GM23338 (cell line): Measurements from ENCODE around the gene FAM174C. TPM values are rescaled to one million over a fixed set of nuclear protein-coding genes. Genes with fewer than 3 reads are reported as not detected.

ENCODE experiments used
- ATAC-seq: fragments of 200-7000 bp; cut with Tn5 transposase; 3 replicates; pipeline ENCODE4 v1.9.1; 2020
- DNase-seq: peaks from one replicate; pipeline ENCODE4 v3.0.0-alpha.2; 2015; ENCODE audit warnings: low spot score
- H2AFZ ChIP-seq: fragments of 200-600 bp; sonication (generic); 2 replicates; pipeline ENCODE4 v1.8.0; 2016; ENCODE audit warnings: antibody characterized with exemption, mild to moderate bottlenecking, moderate library complexity
- H3F3A ChIP-seq: fragments of 200-600 bp; sonication (generic); replicated peaks from 2 replicates; pipeline ENCODE4 v1.8.0; 2017; ENCODE audit warnings: antibody characterized with exemption, mixed run types, low read depth
- H3K27ac ChIP-seq: fragments of 200-600 bp; sonication (generic); 2 replicates; pipeline ENCODE4 v1.6.1; 2016; ENCODE audit warnings: low read depth
- H3K27me3 ChIP-seq: fragments of 200-600 bp; sonication (generic); 2 replicates; pipeline ENCODE4 v1.8.0; 2016; ENCODE audit warnings: mild to moderate bottlenecking, mixed run types, moderate library complexity; ENCODE audit not compliant: insufficient read depth
- H3K36me3 ChIP-seq: fragments of 200-600 bp; sonication (generic); 2 replicates; pipeline ENCODE4 v1.8.0; 2016; ENCODE audit warnings: mild to moderate bottlenecking; ENCODE audit not compliant: insufficient read depth
- H3K4me1 ChIP-seq: fragments of 200-600 bp; sonication (generic); 2 replicates; pipeline ENCODE4 v1.8.0; 2016; ENCODE audit warnings: mild to moderate bottlenecking, moderate library complexity; ENCODE audit not compliant: insufficient read depth
- H3K4me2 ChIP-seq: fragments of 200-600 bp; sonication (generic); 2 replicates; pipeline ENCODE4 v1.7.1; 2017; ENCODE audit warnings: mixed run types
- H3K4me3 ChIP-seq: fragments of 200-600 bp; sonication (generic); 2 replicates; pipeline ENCODE4 v1.6.1; 2016; ENCODE audit warnings: mixed run types
- H3K79me2 ChIP-seq: fragments of 200-600 bp; sonication (generic); replicated peaks from 2 replicates; pipeline ENCODE4 v1.8.0; 2017; ENCODE audit warnings: mild to moderate bottlenecking; ENCODE audit not compliant: insufficient read depth
- H3K9me2 ChIP-seq: fragments of 200-600 bp; sonication (generic); 2 replicates; pipeline ENCODE4 v1.8.0; 2017; ENCODE audit not compliant: insufficient read depth
- H4K20me1 ChIP-seq: fragments of 200-600 bp; sonication (generic); replicated peaks from 2 replicates; pipeline ENCODE4 v1.8.0; 2017; ENCODE audit warnings: mild to moderate bottlenecking; ENCODE audit not compliant: insufficient read depth
- H3K27ac Mint-ChIP-seq: 2 replicates; pipeline ENCODE4 v1.8.0; 2020; ENCODE audit warnings: inconsistent platforms, mild to moderate bottlenecking, moderate library complexity, mixed read lengths
- H3K27me3 Mint-ChIP-seq: 3 replicates; pipeline ENCODE4 v1.8.0; 2022; ENCODE audit warnings: low read depth, mild to moderate bottlenecking, moderate library complexity, mixed read lengths, inconsistent platforms; ENCODE audit not compliant: insufficient read depth, poor library complexity
- H3K36me3 Mint-ChIP-seq: 3 replicates; pipeline ENCODE4 v1.8.0; 2021; ENCODE audit warnings: low read depth, mild to moderate bottlenecking, inconsistent platforms, moderate library complexity, mixed read lengths
- H3K4me1 Mint-ChIP-seq: 3 replicates; pipeline ENCODE4 v1.8.0; 2020; ENCODE audit warnings: mild to moderate bottlenecking, inconsistent platforms, mixed read lengths
- H3K4me3 Mint-ChIP-seq: 3 replicates; pipeline ENCODE4 v1.8.0; 2021; ENCODE audit warnings: moderate library complexity, mild to moderate bottlenecking, inconsistent platforms, mixed read lengths
- H3K9me3 Mint-ChIP-seq: 3 replicates; pipeline ENCODE4 v1.8.0; 2020; ENCODE audit warnings: moderate library complexity, mild to moderate bottlenecking, inconsistent platforms, mixed read lengths
- CREB1 ChIP-seq: fragments of 250-450 bp; sonication (Bioruptor Pico); IDR thresholded peaks from 2 replicates; pipeline ENCODE4 v1.5.0; 2020; ENCODE audit warnings: low read depth, mild to moderate bottlenecking, moderate library complexity
- CTCF ChIP-seq, 2 experiments: fragments of 200-600 bp in 1 of 2; sonication (generic) in 1 of 2; conservative IDR thresholded peaks; 2 replicates each; pipeline versions ENCODE4 v1.5.1 to v1.6.1; 2016 to 2017; ENCODE audit warnings: antibody characterized with exemption in 2 of 2, low read depth in 2 of 2, mild to moderate bottlenecking in 2 of 2, moderate library complexity in 1 of 2
- ETS1 ChIP-seq: IDR thresholded peaks from 2 replicates; pipeline ENCODE4 v1.6.1; 2016; ENCODE audit warnings: antibody characterized with exemption
- EZH2 ChIP-seq: fragments of 200-600 bp; sonication (generic); IDR thresholded peaks from one replicate; pipeline ENCODE4 v1.8.0; 2017; ENCODE audit warnings: antibody characterized with exemption, mild to moderate bottlenecking, low read depth; ENCODE audit not compliant: unreplicated experiment
- EZH2phosphoT487 ChIP-seq: fragments of 200-600 bp; sonication (generic); IDR thresholded peaks from one replicate; pipeline ENCODE4 v1.8.1; 2018; ENCODE audit warnings: antibody characterized with exemption; ENCODE audit not compliant: unreplicated experiment
- JUNB ChIP-seq: IDR thresholded peaks from one replicate; pipeline ENCODE4 v1.6.1; 2016; ENCODE audit warnings: antibody characterized with exemption; ENCODE audit not compliant: unreplicated experiment
- NANOG ChIP-seq: IDR thresholded peaks from 2 replicates; pipeline ENCODE4 v1.6.1; 2016; ENCODE audit warnings: antibody characterized with exemption, borderline replicate concordance
- POLR2AphosphoS5 ChIP-seq: IDR thresholded peaks from 2 replicates; pipeline ENCODE4 v1.6.1; 2016; ENCODE audit warnings: antibody characterized with exemption, low read depth
- REST ChIP-seq: IDR thresholded peaks from one replicate; pipeline ENCODE4 v1.6.1; 2018; ENCODE audit warnings: antibody characterized with exemption; ENCODE audit not compliant: unreplicated experiment
- STAT1 ChIP-seq: IDR thresholded peaks from one replicate; pipeline ENCODE4 v1.6.1; 2016; ENCODE audit warnings: antibody characterized with exemption; ENCODE audit not compliant: unreplicated experiment
- ZNF114 ChIP-seq: fragments of 250-450 bp; sonication (Bioruptor Pico); IDR thresholded peaks from 2 replicates; pipeline ENCODE4 v1.5.0; 2020; ENCODE audit warnings: mild to moderate bottlenecking, moderate library complexity
- ZNF331 ChIP-seq: fragments of 250-450 bp; sonication (Bioruptor Pico); IDR thresholded peaks from 2 replicates; pipeline ENCODE4 v1.5.0; 2020; ENCODE audit warnings: low read depth, mild to moderate bottlenecking, moderate library complexity
- ZNF462 ChIP-seq: fragments of 250-450 bp; sonication (Bioruptor Pico); IDR thresholded peaks from 2 replicates; pipeline ENCODE4 v1.5.0; 2020; ENCODE audit warnings: mild to moderate bottlenecking, moderate library complexity
- polyA plus RNA-seq: library from polyadenylated mRNA; unstranded; fragments of >200 nt; fragmentation: Nextera tagmentation; extraction: Ambion mirVana; gene quantifications from 2 replicates; pipeline ENCODE4 v1.2.1, GENCODE V29; 2016
- total RNA-seq: library from RNA; depleted of rRNA; stranded (reverse); fragments of >200 nt; shearing (Covaris generic); gene quantifications from 2 replicates; pipeline ENCODE4 v1.2.3, GENCODE V29; 2014

FAM174C gene
- total and polyA plus RNA-seq, 2 experiments from 2014 or later, result 60.4 to 68.0 TPM

GRCh38 chr19:1252821-1253513 is 22.4 kb upstream of the FAM174C start:
- H3K27ac Mint-ChIP-seq, result no peak overlapping the region
- Histone ChIP-seq H3K4me2 (peak overlapping the region; percentile 91; the same call in 1 of the 2 replicates), H3F3A (peaks cover 39% of the 10 kb centered on the region), H3K4me3 (no peak overlapping the region), H2AFZ (no peak overlapping the region), H3K27me3 (no peaks in the 10 kb centered on the region), H4K20me1 (peaks cover 30% of the 10 kb centered on the region), H3K36me3 (peaks cover 19% of the 10 kb centered on the region), H3K9me2 (no peaks in the 10 kb centered on the region), H3K4me1 (peaks cover 8% of the 10 kb centered on the region; the same call in 1 of the 2 replicates), H3K79me2 (peaks cover 48% of the 10 kb centered on the region), H3K27ac (peak overlapping the region; percentile 84)
- no peak for TF ChIP-seq ZNF462 (CRISPR knock-in tag)
- no peak for TF ChIP-seq EZH2phosphoT487
- no peak for TF ChIP-seq CREB1 (CRISPR knock-in tag)
- TF ChIP-seq ETS1, result no peak
- TF ChIP-seq POLR2AphosphoS5, result no peak
- no peak for TF ChIP-seq ZNF331 (CRISPR knock-in tag)
- TF ChIP-seq EZH2, result no peak
- TF ChIP-seq REST, result no peak
- TF ChIP-seq NANOG, result no peak
- no peak for TF ChIP-seq JUNB
- TF ChIP-seq STAT1, result no peak
- TF ChIP-seq CTCF (conservative IDR thresholded peaks at IDR 0.05; ENCODE audit: low read depth in 2 of 2), result no peak
- no peak for TF ChIP-seq ZNF114
- H3K4me1 Mint-ChIP-seq, result peaks cover 24% of the 10 kb centered on the region
- no peak overlapping the region for H3K4me3 Mint-ChIP-seq
- H3K27me3 Mint-ChIP-seq, result peaks cover 26% of the 10 kb centered on the region
- H3K9me3 Mint-ChIP-seq, result no peaks in the 10 kb centered on the region; the same call in 1 of the 3 replicates
- no peak for DNase-seq
- peaks cover 64% of the 10 kb centered on the region for H3K36me3 Mint-ChIP-seq
- no peak for ATAC-seq
